ENCODE measurements around the gene RNF223.

RNF223 gene

DNA sequence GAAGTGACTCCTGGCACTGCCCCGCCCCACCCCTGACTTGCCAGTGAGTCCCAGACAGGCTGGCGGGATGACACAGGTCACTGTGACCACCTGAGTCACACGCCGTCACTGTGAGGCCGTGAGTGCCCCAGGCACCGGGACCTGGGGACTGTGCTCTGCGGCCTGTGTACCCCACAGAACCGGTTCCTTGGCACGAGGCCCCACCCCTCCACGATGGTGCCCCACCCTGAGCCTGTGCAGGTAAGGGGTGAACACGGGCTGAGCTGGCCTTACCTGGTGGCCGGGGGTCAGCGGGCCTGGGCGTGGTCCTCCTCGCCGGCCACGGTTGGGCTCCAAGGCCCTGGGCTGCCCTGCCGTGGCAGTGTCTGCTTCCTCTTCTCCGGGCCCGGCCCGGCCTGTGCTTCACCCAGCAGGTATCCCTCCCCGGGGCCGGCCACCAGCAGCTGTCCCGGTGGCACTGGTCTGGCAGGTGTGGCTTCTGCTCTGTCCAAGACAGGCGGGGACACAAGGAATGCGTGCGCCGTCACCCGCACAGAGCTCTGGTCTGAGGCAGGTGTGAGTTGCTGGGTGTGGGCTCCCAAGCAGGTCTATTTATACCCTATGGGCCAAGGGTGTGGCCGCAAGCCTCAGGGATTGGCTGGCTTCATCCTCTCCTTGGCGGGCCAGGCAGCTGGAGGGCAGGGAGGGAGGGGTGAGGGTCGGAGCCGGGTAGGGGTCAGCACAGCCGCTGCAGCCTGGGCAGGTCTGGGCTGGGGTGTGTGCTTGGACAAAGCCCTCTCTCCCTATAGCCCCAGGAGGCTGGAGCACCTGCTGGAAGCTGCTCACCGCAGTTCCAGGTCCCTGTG lies at the start of gene RNF223:
TSS of gene RNF223 (minus strand) at position 564 of the 845 bp plus-strand sequence. CDS start 1,740 bp downstream, outside the sequence.
- DNase-seq: no peak

DNA sequence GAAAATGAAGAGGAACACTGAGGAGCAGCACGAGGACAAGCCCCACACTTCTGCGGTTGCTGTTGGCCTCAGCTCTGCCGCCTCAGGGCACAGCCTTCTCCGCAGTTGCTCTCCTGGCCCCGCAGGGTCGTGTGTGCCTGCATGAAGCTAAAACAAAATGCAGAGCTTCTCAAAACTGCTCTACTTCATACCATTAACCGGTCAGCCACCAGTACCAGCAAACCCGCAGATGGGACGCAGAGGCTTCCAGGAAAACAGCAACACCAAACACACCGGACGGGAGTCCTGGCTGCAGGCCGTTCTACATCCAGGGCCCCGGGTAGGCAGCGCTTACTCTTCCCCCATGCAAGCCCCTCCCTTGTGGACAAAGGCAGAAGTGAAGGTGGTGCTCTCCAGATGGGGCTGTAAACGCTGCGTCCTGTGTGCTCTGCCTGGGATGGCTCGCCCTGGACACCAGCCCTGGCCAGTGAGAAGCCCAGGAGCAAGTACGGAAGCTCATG lies 48.9 kb upstream of the RNF223 start:
- DNase-seq: no peak

DNA sequence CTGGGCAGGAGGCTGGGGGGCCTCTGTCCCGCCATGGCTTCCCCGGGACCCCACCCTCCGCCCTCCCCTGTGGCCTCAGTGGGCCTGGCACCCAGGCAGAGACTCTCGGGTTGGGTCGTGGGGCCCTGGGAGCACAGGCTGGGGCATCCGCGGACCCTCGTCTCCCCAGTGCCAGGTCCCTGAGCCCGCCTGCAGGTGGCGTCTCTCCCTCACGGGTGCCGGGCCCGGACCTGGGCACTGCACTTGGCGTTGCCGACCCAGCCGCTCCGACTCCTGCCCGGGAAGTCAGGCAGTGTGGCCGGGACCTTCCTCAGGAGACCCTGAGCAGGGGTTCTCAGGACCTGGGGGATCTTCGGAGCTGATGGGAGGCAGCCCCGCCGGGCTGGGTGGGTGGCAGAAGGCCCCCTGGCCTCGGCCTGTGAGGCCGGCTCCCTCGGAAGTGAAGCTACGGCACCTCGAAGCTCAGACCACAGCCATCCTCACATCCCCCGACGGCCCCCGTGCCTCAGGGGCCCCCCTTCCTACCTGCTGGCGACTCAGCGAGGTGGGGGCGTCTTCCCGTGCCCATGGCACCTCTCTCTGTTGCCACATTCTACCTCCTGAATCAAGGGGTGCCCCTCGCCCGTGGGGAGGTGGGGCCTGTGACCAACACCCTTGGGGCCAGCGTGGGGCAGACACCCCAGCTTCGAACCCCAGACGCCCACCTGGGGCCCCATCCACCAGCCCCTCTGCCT lies 48.1 kb upstream of the RNF223 start:
- peak; percentile 91 for DNase-seq

DNA sequence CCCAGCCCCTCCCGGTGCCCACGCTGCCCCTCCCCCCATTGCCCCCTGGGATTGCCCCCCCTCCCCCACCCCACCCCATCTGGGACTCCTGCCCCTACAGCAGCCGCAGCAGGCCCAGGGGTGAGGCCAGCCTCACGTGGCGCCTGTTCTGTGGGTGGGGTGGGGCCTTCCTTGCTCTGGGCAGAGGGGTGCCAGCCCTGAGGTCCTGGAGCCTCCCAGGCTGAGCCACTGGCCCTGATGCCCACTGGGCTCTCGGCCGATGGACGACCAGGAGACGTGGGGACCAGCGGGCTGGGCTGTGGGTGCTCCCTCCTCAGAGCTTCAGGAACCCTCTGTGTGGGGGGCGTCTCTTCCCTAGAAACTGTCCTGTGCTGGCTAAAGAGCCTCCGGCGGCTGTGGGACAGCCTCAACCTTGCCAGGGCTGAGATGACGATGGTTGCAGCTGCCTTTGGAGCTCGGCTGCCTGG lies 47.5 kb upstream of the RNF223 start:
- no peak for DNase-seq

DNA sequence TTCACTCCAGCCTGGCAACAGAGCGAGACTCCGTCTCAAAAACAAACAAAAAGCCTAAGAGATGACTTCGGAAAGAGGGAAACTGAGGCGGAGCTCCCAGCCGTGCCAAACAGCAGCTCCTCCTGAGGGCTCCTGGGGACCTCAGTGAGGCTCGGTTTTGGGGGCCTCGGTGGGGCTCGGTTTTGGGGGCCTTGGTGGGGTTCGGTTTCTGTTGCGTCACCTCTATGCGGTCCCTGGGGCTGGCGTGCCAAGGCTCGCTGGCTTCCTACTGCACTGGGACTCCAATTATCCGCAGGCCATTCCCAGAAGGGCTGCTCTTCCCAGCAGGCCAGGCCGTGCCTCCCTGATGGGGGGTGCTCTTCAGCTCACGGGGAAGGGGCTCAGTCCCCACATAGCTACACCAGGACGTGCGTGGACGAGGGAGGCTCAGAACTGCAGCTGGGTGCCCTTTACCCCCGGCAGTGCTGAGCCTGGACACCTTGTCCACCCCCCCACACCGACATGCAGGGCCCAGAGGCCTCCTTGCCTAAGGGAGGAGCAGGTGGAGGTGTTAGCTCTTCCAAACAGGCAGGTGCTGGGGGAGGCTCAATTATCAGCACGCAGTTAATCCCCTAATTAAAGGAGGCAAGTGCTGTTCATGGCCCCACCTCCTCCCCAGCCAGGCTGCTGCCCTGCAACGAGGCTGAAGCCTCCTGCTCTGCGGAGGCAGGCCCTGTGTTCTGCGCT lies 46.9 kb upstream of the RNF223 start:
- no peak for DNase-seq

DNA sequence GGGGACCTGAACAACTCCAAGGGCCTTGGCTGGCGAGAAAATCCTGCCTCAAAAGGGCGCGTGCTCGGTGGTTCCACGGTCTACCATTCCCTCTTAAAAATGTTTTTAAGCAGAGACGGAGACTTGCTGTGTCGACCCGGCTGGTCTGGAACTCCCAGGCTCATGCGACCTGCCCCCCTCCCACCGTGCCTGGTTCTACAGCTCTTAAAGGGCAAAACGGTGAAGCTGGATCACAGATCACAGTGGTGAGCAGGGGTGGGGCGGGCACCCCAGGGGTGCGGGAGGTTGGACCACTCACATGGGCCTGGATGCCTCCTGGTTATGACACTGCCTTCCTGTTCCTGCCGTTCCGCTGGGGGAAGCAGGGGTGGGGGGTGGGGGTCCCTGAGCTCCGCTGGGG lies 46.0 kb upstream of the RNF223 start:
- no peak for DNase-seq

DNA sequence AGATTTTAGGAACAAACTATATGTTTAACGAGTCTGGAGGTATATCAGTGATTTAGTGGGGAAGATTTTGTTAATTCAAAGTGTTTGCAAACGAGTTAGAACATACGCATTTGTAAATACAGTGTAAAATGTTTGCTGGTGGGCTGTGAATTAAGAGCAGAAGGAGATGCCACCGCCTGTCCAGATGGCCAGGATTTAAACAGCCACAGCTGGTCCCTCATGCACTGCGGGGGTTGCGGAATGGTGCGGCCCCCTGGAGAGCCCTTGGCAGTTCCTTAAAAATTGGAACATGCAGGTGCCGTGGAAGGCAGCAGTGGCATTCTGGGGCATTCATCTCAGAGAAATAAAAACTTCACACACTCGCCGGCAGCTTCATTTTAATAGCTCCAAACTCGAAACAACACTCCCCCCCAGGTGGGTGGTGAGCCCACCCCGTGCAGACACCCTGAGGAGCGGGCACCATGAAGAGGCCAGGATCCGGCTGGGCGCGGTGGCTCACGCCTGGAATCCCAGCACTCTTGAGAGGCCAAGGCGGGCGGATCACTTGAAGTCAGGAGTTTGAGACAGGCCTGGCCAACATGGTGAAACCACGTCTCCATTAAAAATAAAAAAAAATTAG lies 45.3 kb upstream of the RNF223 start:
- DNase-seq: no peak

DNA sequence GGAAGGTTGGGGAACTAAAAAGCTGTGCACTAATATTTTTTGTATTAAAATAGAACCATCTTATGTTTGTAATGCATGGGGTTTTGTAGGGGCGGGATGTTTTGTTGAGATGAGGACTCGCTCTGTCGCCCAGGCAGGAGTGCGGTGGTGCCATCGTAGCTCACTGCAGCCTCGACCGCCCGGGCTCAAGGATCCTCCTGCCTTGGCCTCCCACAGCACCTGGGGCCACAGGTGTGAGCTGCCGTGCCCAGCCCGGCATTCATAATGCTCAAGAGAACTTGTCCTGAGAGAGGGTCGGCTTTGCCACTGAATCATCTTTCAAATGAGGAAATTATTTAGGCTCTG lies 44.7 kb upstream of the RNF223 start:
- DNase-seq: no peak

DNA sequence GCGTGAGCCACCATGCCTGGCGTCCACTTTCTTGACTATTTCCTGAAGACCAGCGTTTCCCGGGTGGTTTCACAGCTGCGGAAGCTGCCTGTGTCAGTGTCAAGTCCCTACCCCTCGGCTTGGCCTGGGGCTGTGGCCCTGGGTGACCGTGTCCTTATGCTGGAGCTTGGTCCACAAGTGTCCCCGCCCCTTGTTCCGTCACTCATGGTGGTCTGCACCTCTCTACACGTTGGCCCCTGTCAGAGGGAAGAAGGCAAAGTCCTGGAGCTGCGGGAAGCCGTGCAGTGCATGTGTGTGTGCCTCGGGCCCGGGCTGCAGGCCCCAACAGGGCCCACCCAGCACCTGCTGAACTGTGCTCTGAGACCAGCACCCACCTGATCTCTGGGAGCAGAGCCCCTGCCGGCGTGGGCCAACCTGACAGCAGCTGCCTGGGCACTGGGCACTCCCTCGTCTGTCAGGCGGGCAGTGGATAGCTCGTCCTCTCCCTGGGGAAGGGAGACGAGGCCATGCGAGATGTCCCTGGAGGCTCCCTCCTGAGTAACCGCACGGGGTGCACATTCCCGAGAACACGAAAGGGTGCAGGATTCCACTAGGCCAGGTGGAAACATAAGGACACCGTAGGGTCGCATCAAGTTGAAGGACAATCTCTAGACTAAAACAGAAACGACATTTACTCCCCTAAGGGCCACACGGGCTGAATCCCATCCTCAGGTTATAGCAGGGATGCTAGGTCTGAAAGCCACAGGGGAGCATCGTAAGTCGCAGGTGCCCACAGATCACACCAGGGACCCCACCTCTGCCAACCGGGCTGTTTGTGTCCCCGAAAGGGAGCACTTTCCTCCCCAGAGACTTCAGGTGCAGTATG lies 44.1 kb upstream of the RNF223 start:
- no peak for DNase-seq

DNA sequence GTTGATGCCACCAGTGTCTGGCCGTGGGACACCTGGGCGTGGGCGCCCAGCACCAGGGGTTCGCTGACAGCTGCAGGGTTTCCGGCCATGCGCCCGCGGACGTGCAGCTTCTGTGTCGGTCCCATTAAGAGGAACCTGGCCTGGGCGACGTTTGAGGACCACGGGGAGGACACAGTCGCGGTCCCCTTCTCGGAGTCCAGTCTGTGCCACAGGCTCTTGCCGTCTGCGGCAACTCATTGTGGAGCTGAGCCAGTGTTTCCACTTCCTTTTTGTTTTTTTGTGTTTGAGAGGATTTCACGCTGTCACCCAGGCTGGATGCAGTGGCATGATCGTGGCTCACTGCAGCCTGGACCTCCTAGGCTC lies 43.3 kb upstream of the RNF223 start:
- no peak for DNase-seq

DNA sequence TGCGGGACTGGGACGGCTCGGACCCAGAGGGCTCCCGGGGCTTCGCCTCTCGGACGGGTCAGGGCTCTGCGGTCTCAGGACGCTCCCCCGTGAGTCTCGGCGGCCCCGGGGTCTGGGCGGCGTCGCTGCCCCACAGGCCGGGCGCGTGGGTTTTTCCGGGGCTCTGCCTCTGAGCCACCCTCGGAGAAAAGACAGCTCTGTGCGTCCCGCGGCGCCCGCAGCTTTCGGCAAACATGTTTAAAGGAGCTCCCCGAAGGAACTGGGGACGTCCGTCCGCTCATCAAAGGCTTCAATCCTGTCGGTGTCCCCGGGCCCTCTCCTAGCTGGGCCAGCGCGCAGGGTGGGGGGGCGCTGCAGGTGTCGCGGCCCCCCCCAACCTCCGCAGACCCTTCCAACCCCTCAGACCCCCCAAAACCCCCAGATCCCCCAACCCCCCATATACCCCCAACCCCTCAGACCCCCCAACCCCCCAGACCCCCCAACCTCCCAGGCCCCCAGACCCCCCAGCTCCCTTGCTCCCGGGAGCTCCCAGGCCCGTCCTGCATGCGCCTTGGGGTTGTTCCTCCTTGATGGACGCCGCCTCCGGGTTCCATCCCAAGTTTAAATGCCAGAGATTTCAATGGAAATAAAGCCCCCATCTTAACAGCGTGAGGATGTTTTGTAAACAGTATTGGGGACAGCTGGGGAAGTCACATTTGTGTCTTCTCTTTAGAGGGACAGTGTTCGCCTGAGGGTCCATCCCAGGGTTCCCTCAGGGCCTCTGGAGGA lies 42.8 kb upstream of the RNF223 start:
- DNase-seq: peak; percentile 38

DNA sequence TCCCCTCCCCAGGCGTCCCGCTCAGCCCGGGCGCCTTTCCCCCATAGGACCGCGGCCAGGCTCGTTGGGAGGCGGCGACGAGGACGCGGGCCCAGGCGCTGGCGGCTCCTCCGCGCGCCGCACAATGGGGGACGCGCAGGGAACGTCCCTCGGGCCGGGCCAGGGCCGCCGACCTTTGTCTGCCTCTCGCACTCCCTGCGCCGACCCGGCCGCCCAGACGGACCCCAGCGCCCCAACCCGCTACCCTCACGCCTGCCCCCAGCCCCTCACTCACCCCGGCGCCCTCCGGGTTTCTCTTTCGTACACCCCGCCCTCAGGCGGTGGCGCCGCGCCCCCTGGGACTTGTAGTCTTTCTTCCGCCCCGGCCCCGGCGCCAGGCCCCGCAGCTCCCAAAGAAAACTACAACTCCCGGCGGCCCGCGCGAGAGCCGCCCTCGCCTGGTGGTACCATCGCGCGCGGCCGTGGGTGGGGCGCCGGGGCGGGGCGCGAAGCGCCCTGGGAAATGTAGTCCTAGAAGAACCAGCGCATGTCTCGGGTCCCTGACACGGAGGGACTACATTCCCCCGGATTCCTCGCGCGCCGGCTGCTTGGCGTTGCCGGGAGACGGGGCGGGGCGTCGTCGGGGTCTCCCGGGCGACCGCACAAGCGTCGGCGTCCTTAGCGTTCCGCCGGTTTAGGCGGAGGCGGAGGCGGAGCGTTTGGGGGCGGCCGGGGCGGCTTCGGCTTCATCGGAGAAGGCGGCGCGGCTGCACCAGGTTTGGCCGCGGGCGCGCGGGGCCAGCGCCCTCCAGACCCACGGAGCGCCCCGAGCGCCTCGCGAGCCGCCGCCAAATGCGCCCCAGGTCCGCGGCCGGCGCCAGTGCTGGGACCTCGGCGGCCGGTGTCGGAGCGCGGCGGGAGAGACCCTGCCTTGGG lies 41.9 kb upstream of the RNF223 start, which contains the start of gene C1orf159:
TSS of gene C1orf159 (minus strand) at position 304 of the 915 bp plus-strand sequence. CDS start 24,546 bp downstream, outside the sequence.
- peak; percentile 99 for DNase-seq

DNA sequence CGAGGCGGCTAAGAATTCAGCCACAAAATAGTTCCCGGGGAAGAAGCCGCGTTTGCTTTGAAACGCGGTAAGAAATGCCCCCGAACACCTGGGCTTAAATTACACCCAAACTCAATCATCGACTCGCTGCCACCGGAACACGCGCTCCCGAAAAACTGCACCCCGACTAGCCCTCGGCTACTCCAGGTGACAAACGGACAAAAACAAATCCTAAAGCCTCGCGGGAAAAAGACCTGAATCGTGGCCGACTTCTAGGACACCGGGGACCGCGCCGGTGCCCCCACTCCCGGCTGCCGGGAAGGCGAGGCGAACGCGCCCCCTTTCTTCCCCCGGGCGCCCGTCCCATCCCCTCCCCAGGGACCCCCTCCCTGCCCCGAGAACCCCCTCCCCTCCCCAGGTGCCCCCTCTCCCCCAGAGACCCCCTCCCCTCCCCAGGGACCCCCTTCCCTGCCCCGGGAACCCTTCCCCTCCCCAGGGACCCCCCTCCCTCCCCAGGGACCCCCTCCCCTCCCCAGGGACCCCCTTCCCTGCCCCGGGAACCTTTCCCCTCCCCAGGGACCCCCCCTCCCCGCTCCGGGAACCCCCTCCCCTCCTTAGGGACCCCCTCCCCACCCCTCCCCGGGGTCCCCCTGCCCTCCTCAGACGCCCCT lies 41.2 kb upstream of the RNF223 start:
- no peak for DNase-seq

DNA sequence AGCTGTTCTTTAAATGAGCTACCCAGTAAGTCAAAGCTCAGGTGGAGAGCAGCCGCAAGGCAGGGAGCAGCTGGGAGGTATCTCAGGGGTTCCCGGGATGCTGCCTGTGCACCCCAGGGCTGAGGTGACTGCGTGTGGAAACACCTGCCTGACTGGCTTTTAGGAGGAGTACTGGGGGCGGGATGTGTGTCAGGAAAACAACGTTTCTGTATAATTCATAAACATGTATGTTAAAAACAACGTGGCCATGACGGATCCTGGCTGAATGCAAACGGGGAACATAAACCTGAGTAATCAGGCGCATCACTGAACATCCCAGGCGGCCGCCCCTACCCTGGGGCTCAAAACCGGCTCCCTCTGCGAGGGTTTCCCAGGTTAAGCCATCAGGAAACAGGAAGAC lies 40.3 kb upstream of the RNF223 start:
- no peak for DNase-seq

DNA sequence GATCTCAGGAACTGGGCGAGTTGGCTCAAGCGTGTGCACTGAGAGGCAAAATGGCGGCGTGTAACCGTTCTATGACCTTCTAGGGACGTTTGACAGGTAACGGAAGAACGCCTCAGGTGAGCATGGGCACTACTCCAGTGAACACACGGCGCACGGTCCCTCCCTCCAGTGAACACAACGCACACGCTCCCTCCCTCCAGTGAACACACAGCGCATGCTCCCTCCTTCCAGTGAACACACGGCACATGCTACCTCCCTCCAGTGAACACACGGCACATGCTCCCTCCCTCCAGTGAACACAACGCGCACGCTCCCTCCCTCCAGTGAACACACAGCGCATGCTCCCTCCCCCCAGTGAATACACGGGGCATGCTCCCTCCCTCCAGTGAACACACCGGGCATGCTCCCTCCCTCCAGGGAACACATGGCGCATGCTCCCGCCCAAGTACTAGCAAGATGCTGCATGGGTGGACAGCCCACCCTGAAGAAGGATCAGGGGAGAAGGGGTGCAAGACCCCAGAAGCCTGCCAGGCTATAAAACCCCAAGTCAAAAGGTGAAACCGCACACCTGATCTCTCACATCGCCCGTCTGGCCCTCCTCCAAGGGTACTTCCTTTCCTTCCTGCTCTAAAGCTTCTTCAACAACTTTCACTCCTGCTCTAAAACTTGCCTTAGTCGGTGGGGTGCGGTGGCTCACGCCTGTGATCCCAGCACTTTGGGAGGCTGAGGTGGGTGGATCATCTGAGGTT lies 38.3 kb upstream of the RNF223 start:
- DNase-seq: no peak

DNA sequence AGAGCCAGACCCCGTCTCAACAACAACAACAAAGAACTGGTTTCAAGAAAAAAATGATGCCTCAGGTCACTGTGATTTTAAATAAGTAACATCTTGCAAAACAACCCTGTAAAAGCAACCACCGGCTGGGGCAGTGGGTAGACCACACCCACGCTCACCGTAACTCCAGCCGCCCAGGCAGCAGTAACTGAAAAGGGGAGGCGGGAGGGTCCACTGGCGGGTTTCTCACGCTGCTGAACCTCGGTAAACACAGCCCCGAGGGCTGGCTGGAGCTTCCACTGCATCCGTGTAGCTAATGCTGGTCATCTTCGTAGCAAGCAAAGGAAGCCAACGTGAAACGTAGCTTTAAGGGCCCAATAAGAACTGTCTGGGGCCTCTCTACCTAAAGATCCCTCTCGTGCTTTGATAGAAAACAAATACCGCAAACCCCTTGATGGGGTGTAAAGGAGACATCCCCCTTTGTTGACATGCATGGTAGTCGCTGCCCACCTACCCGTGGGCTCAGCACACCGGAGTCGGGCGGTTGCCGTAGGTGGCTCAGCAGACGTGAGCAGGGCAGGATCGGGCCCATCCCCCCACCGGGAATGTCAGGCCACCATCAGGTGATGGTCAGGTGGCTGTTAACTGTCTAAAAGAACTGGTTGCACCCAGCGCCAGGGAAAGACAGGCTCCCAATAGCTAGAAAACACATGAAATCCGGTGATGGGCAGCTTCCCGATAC lies 37.6 kb upstream of the RNF223 start:
- no peak for DNase-seq

DNA sequence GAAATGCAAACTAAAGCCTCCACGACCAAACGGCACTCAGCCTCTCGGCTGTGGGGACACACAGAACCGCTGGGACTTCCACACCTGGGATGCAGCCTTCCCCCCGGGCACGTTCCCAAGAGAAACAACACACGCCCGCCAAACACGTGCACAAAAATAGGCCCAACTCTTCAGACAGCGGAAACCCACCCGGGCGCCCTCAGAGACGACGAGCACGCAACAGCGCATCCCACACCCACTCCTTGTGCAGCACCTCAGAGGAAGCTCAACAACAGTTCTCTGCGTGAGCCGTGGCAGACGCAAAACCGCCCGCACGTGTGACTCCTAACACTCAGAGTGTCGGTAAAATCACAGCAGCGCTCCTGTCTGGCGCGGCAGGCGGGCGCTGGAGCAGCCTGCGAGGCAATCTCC lies 36.5 kb upstream of the RNF223 start:
- no peak for DNase-seq

DNA sequence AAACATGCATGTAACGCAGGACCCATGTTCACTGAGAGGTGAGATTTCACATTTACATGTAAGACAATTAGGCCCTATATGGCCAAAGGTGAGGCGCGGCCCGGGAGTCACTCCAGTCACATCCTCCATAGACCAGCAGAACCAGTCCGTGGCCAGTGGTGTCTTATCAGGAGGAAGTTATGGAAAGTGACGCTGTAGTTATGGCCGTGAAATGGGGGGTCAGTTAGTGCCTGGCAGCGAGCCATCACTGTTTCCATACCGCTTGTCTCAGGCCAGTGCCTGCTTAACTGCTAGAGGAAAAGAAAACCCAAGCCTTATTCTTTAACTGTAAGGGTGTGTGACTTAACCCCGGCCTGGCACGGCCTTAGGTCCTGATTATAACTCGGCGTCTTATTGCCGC lies 35.6 kb upstream of the RNF223 start:
- no peak for DNase-seq
